SK-N-SH (cell line): ENCODE data around the gene ALDH4A1. TPM values are rescaled to one million over a fixed set of nuclear protein-coding genes. Genes with fewer than 3 reads are reported as not detected.

Experiments used
- CTCF ChIA-PET: fragments of 300-600, 350-600 bp; formaldehyde crosslinking; extraction: SDS; loops from one replicate; lab custom pipeline; 2021; lab: Yijun Ruan, JAX
- POLR2A ChIA-PET: fragments of 350-600 bp; sonication (Branson Sonifier 250); formaldehyde crosslinking; extraction: SDS; loops from one replicate; lab custom pipeline; 2020; ENCODE audit warnings: antibody characterized with exemption, inconsistent platforms; lab: Yijun Ruan, JAX
- DNase-seq: peaks from one replicate; pipeline ENCODE4 v3.0.0; 2012
- H2AFZ ChIP-seq: fragments of 200-600 bp; sonication (generic); 2 replicates; pipeline ENCODE4 v1.8.1; 2016; ENCODE audit warnings: antibody characterized with exemption, mild to moderate bottlenecking, low read depth
- H3F3A ChIP-seq: fragments of 200-600 bp; sonication (generic); replicated peaks from 2 replicates; pipeline ENCODE3; 2016; ENCODE audit warnings: antibody characterized with exemption, mild to moderate bottlenecking; ENCODE audit not compliant: insufficient read depth
- H3K27ac ChIP-seq, 2 experiments: fragments of 200-500 bp in 1 of 2; fragments of 200-600 bp in 1 of 2; sonication (Bioruptor generic) in 1 of 2; sonication (generic), shearing (Covaris generic) in 1 of 2; 2 replicates each; pipeline versions ENCODE4 v1.5.1 to v1.6.1; 2014 to 2016; ENCODE audit warnings: low read depth in 2 of 2, inconsistent platforms in 1 of 2, low read length in 1 of 2, mild to moderate bottlenecking in 1 of 2, mixed read lengths in 1 of 2
- H3K27me3 ChIP-seq: fragments of 200-600 bp; sonication (generic), shearing (Covaris generic); 2 replicates; pipeline ENCODE4 v1.6.1; 2016; ENCODE audit warnings: mixed run types; ENCODE audit not compliant: insufficient read depth
- H3K36me3 ChIP-seq, 2 experiments: fragments of 200-500 bp in 1 of 2; fragments of 200-600 bp in 1 of 2; sonication (Bioruptor generic) in 1 of 2; sonication (generic) in 1 of 2; replicated peaks in 1 of 2; 2 replicates each; pipeline versions ENCODE3 to v1.5.1; 2014 to 2016; ENCODE audit warnings: low read length in 1 of 2, mild to moderate bottlenecking in 1 of 2; ENCODE audit not compliant: insufficient read depth in 2 of 2, control insufficient read depth in 1 of 2
- H3K4me1 ChIP-seq, 2 experiments: fragments of 200-500 bp in 1 of 2; fragments of 200-600 bp in 1 of 2; sonication (Bioruptor generic) in 1 of 2; sonication (generic), shearing (Covaris generic) in 1 of 2; 2 replicates each; pipeline versions ENCODE4 v1.5.1 to v1.6.1; 2014 to 2016; ENCODE audit warnings: low read depth in 1 of 2, low read length in 1 of 2, mixed run types in 1 of 2; ENCODE audit not compliant: insufficient read depth in 2 of 2, control insufficient read depth in 1 of 2
- H3K4me2 ChIP-seq: fragments of 200-600 bp; sonication (generic), shearing (Covaris generic); 2 replicates; pipeline ENCODE4 v1.6.1; 2017; ENCODE audit warnings: mixed run types
- H3K4me3 ChIP-seq, 2 experiments: fragments of 200-500 bp in 1 of 2; fragments of 200-600 bp in 1 of 2; sonication (Bioruptor generic) in 1 of 2; sonication (generic), shearing (Covaris generic) in 1 of 2; 2 replicates each; pipeline versions ENCODE4 v1.5.1 to v1.8.1; 2014 to 2016; ENCODE audit warnings: low read depth in 2 of 2, inconsistent platforms in 1 of 2, low read length in 1 of 2, mild to moderate bottlenecking in 1 of 2, mixed read lengths in 1 of 2, moderate library complexity in 1 of 2
- H3K79me2 ChIP-seq: fragments of 200-600 bp; sonication (generic); 2 replicates; pipeline ENCODE4 v1.8.1; 2017; ENCODE audit warnings: mild to moderate bottlenecking; ENCODE audit not compliant: insufficient read depth
- H3K9ac ChIP-seq: fragments of 200-600 bp; sonication (generic); 2 replicates; pipeline ENCODE4 v1.6.1; 2017; ENCODE audit warnings: mixed run types
- H3K9me2 ChIP-seq: fragments of 200-600 bp; sonication (generic); 2 replicates; pipeline ENCODE4 v1.6.1; 2017; ENCODE audit warnings: mixed run types
- H3K9me3 ChIP-seq: fragments of 200-600 bp; sonication (generic); 2 replicates; pipeline ENCODE4 v1.6.1; 2017; ENCODE audit warnings: mixed run types, mild to moderate bottlenecking, moderate library complexity
- H4K20me1 ChIP-seq: fragments of 200-600 bp; sonication (generic); 2 replicates; pipeline ENCODE4 v1.6.1; 2017; ENCODE audit warnings: mild to moderate bottlenecking, mixed run types; ENCODE audit not compliant: insufficient read depth
- CTCF ChIP-seq: fragments of 200-600 bp; sonication (generic); IDR thresholded peaks from 2 replicates; pipeline ENCODE4 v1.6.1; 2017; ENCODE audit warnings: antibody characterized with exemption, mild to moderate bottlenecking, moderate library complexity
- EP300 ChIP-seq, 2 experiments: IDR thresholded peaks; 2 replicates each; pipeline versions ENCODE4 v1.4.0 to v1.6.1; 2012; ENCODE audit warnings: borderline replicate concordance in 1 of 2, low read depth in 1 of 2, low read length in 1 of 2
- EZH2phosphoT487 ChIP-seq: fragments of 200-600 bp; sonication (generic); IDR thresholded peaks from 2 replicates; pipeline ENCODE4 v1.6.1; 2017; ENCODE audit warnings: low read depth, mixed run types, mild to moderate bottlenecking, antibody characterized with exemption, moderate library complexity, borderline replicate concordance
- FOSL2 ChIP-seq: IDR thresholded peaks from 2 replicates; pipeline ENCODE4 v1.4.0; 2012; ENCODE audit warnings: low read depth, mild to moderate bottlenecking, moderate library complexity, borderline replicate concordance
- FOXM1 ChIP-seq: IDR thresholded peaks from 2 replicates; pipeline ENCODE4 v1.4.0; 2012; ENCODE audit warnings: low read depth, mild to moderate bottlenecking
- GABPA ChIP-seq: IDR thresholded peaks from 2 replicates; pipeline ENCODE4 v1.4.0; 2012; ENCODE audit warnings: low read depth, mild to moderate bottlenecking
- GATA2 ChIP-seq: sonication (generic); formaldehyde crosslinking; IDR thresholded peaks from 2 replicates; pipeline ENCODE4 v1.5.0; 2020; ENCODE audit warnings: mild to moderate bottlenecking, missing genetic modification reagents
- IRF3 ChIP-seq: fragments of 150-350 bp; IDR thresholded peaks from 2 replicates; pipeline ENCODE4 v1.6.1; 2016; ENCODE audit warnings: mild to moderate bottlenecking, low read depth, low read length
- JUND ChIP-seq: IDR thresholded peaks from 2 replicates; pipeline ENCODE4 v1.4.0; 2012
- MXI1 ChIP-seq: IDR thresholded peaks from 2 replicates; pipeline ENCODE4 v1.6.1; 2012; ENCODE audit warnings: mild to moderate bottlenecking, low read depth, low read length, improper control_type of control experiment
- POLR2AphosphoS5 ChIP-seq: IDR thresholded peaks from 2 replicates; pipeline ENCODE4 v1.6.1; 2012; ENCODE audit warnings: low read depth, low read length
- RCOR1 ChIP-seq: fragments of 150-350 bp; IDR thresholded peaks from 2 replicates; pipeline ENCODE4 v1.6.1; 2017; ENCODE audit warnings: antibody characterized with exemption, low read length
- RFX5 ChIP-seq: IDR thresholded peaks from 2 replicates; pipeline ENCODE4 v1.6.1; 2012; ENCODE audit warnings: mild to moderate bottlenecking, improper control_type of control experiment, low read length
- RXRA ChIP-seq: IDR thresholded peaks from 2 replicates; pipeline ENCODE4 v1.4.0; 2012; ENCODE audit warnings: low read depth, mild to moderate bottlenecking, borderline replicate concordance
- SIN3A ChIP-seq: IDR thresholded peaks from 2 replicates; pipeline ENCODE4 v1.6.1; 2012; ENCODE audit warnings: low read depth, mild to moderate bottlenecking, low read length, moderate library complexity, borderline replicate concordance
- SMC3 ChIP-seq: IDR thresholded peaks from 2 replicates; pipeline ENCODE4 v1.6.1; 2012; ENCODE audit warnings: low read depth, low read length, improper control_type of control experiment
- TAF1 ChIP-seq: IDR thresholded peaks from 2 replicates; pipeline ENCODE4 v1.6.1; 2012; ENCODE audit warnings: low read depth, mild to moderate bottlenecking, low read length, moderate library complexity, borderline replicate concordance
- TCF12 ChIP-seq: IDR thresholded peaks from 2 replicates; pipeline ENCODE4 v1.4.0; 2012
- TEAD4 ChIP-seq: IDR thresholded peaks from 2 replicates; pipeline ENCODE4 v1.4.0; 2012; ENCODE audit warnings: mild to moderate bottlenecking, borderline replicate concordance; ENCODE audit not compliant: insufficient read depth
- USF2 ChIP-seq: fragments of 150-350 bp; IDR thresholded peaks from 2 replicates; pipeline ENCODE4 v1.6.1; 2017; ENCODE audit warnings: antibody characterized with exemption, low read length, low read depth, borderline replicate concordance
- WGBS: methylation state at CpG from one replicate; pipeline ENCODE4 v1.1.6; 2017; ENCODE audit warnings: low lambda C conversion rate; 5-methylcytosine and 5-hydroxymethylcytosine counted together
- polyA plus RNA-seq, 3 experiments: library from polyadenylated mRNA; depleted of rRNA; stranded (reverse); fragments of >200 nt; gene quantifications; 2 replicates each; pipeline ENCODE4 v1.2.3, GENCODE V29; 2012
- TF ChIP-seq, protein P1 (sequence below): IDR thresholded peaks from 2 replicates; pipeline ENCODE4 v1.4.0; 2012; ENCODE audit warnings: low read depth, borderline replicate concordance

Gene ALDH4A1
- polyA plus RNA-seq, 1 of the 3 experiments (the other 2 are of a cell fraction), result 18.5 TPM

DNA sequence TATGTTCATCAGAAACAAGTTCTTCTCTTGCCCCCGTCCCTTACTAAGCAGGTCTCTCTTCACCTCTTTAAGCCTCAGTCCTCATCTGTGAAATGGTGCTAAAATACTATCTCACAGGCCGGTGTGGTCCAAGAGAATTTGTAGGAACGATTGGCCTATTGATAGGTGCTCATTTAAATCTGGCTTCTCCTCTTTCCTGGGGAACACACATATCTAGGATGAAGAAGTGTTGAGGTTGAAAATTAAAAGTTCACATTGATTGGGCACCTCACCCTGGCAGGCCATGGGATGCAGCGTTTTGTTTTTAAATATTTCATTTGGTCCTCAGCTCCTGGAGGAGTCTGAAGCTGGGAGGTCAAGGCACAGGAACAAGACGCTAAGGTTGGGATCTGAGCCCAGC lies 34.0 kb downstream of the ALDH4A1 start (continued):
- TF ChIP-seq, protein P1, sequence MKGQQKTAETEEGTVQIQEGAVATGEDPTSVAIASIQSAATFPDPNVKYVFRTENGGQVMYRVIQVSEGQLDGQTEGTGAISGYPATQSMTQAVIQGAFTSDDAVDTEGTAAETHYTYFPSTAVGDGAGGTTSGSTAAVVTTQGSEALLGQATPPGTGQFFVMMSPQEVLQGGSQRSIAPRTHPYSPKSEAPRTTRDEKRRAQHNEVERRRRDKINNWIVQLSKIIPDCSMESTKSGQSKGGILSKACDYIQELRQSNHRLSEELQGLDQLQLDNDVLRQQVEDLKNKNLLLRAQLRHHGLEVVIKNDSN, result no peak
- TF ChIP-seq TAF1 (no peak), EZH2phosphoT487 (no peak), CTCF (no peak)

DNA sequence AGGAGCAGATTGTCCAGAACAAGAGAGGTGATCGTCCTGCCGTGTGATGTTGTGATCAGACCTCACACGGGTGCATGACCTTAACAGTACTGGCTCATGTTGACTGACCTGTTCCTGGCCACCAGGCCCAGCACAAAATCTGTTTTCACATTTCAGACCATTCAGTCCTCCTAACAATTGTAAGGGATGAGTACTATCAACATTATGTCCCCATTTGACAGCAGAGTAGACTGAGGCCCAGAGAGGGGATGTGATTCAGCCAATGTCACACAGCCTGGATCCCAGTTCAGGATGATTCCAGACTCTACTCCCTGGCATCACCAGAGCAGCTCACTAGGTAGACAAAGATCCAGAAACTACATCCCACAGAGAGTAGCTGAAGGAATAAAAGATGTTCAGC lies 35.5 kb downstream of the ALDH4A1 start:
- Histone ChIP-seq H3K9me2 (no peaks in the 10 kb centered on the region), H3K79me2 (no peaks in the 10 kb centered on the region), H2AFZ (no peak overlapping the region), H3K9ac (no peak overlapping the region), H3F3A (no peaks in the 10 kb centered on the region), H3K27ac (no peak overlapping the region), H3K4me1 (no peaks in the 10 kb centered on the region), H3K9me3 (no peaks in the 10 kb centered on the region), H3K27me3 (peaks cover 18% of the 10 kb centered on the region; the same call in 1 of the 2 replicates), H3K4me3 (no peak overlapping the region), H3K36me3 (no peaks in the 10 kb centered on the region), H4K20me1 (no peaks in the 10 kb centered on the region), H3K4me2 (no peak overlapping the region)
- ChIA-PET CTCF (interaction anchor here (0.6 to 25.9 kb wide), 4 partner anchors 9 to 269 kb away, joined by 3 to 350 read pairs (median 6); no protein-coding TSS in a partner anchor), POLR2A (no interaction called here)
- 40% methylated on average over 1 of the region's 3 CpGs for WGBS
- DNase-seq, result no peak
- TF ChIP-seq GATA2 (CRISPR knock-in tag), result no peak
- no peak for TF ChIP-seq USF2
- no peak for TF ChIP-seq RCOR1
- TF ChIP-seq, protein P1, result no peak
- TF ChIP-seq RFX5, result no peak
- TF ChIP-seq TAF1, result no peak
- no peak for TF ChIP-seq JUND
- no peak for TF ChIP-seq TEAD4
- TF ChIP-seq FOXM1, result no peak
- no peak for TF ChIP-seq IRF3
- TF ChIP-seq TCF12, result no peak
- no peak for TF ChIP-seq POLR2AphosphoS5
- no peak for TF ChIP-seq MXI1
- TF ChIP-seq SIN3A, result no peak
- TF ChIP-seq EP300 (IDR thresholded peaks at IDR 0.05; ENCODE audit: borderline replicate concordance in 1 of 2, low read depth in 1 of 2, low read length in 1 of 2), result no peak
- no peak for TF ChIP-seq GABPA
- no peak for TF ChIP-seq FOSL2
- no peak for TF ChIP-seq CTCF
- TF ChIP-seq SMC3, result no peak
- TF ChIP-seq RXRA, result no peak
